Body of pancreas (tissue), 4 donors: ENCODE results near the gene PLEKHD1.

ENCODE experiments used
- POLR2A ChIP-seq, 3 donors: fragments of 450-650 bp; IDR thresholded peaks; one replicate each; pipeline ENCODE4 v1.6.1; 2016; ENCODE audit warnings: antibody characterized with exemption in 3 of 3, mild to moderate bottlenecking in 2 of 3
- TF ChIP-seq, protein P1 (sequence below), 7 experiments: fragments of 450-650 bp in 4 of 7; fragments of 200-600 bp in 3 of 7; sonication (generic) in 3 of 7; IDR thresholded peaks; one replicate each; pipeline ENCODE4 v1.5.1; 2016 to 2019; ENCODE audit warnings: antibody characterized with exemption in 7 of 7

DNA sequence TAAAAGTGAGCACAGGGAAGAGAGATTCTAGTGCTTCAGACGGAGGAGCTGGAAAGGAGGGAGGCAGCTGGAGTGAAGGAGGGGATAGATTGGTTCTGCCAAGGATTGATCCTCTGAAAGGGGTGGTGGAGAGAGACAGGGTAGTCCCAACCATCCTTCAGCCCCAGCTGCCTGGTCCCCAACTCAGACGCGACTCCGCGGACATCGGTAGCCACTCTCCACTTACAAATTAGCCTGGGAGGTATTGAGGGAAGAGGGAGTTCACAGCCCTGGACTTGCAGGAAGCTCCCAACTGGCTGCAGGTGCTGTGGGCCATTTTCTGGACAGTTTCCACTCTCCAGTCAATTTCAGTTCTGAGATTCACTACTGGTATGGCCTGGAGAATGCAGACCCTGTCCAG lies 1.2 kb downstream of the PLEKHD1 start:
- TF ChIP-seq, protein P1, sequence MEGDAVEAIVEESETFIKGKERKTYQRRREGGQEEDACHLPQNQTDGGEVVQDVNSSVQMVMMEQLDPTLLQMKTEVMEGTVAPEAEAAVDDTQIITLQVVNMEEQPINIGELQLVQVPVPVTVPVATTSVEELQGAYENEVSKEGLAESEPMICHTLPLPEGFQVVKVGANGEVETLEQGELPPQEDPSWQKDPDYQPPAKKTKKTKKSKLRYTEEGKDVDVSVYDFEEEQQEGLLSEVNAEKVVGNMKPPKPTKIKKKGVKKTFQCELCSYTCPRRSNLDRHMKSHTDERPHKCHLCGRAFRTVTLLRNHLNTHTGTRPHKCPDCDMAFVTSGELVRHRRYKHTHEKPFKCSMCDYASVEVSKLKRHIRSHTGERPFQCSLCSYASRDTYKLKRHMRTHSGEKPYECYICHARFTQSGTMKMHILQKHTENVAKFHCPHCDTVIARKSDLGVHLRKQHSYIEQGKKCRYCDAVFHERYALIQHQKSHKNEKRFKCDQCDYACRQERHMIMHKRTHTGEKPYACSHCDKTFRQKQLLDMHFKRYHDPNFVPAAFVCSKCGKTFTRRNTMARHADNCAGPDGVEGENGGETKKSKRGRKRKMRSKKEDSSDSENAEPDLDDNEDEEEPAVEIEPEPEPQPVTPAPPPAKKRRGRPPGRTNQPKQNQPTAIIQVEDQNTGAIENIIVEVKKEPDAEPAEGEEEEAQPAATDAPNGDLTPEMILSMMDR (IDR thresholded peaks at IDR 0.05): no peak
- TF ChIP-seq POLR2A (IDR thresholded peaks at IDR 0.05): no peak
